HG03469 (cell line): Measurements from ENCODE around the gene CHSY3.

Experiments used
- ATAC-seq: cut with Tn5 transposase; IDR thresholded peaks from one replicate; pipeline ENCODE4 v1.9.1; 2021; ENCODE audit warnings: mild to moderate bottlenecking, moderate library complexity, moderate number of reproducible peaks; ENCODE audit not compliant: unreplicated experiment

The CHSY3 gene

DNA sequence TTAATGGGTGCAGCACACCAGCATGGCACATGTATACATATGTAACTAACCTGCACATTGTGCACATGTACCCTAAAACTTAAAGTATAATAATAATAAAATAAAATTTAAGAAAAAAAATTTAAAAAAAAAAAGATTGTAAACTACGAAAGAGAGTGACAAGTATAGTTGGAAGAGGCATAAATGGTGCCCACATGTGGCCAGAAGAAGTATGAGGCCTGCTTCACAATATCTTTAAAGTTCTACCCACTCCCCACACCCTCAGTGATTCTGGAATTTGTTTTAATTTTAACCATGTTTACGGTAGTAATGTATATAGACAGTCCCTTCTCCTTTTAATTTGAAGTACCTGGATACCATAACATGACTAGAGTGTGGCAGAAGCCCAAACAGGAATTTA is 172.7 kb downstream of the CHSY3 start:
- ATAC-seq, result no peak

DNA sequence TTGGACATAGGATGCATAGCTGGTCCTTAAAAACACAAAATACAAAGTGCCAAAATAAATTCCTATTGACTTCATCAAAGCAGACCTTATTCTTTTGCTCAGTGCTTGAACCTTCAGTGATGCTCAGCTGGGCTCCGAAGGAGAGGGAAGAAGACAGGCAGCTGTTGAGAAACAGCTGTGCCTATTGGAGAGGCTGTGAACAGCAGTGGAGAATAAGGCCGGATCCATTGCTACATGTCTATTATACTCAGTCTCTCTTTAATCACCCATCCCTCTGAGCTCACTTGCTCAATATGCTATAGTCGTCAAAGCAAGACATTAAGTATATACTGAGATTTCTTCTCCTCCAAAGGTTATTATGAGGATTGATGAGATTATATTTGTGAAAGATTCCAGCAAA is 174.4 kb downstream of the CHSY3 start:
- ATAC-seq, result no peak

- ATAC-seq, result no peak
Measured at GRCh38 chr5:130090569-130091270, 186.5 kb downstream of the CHSY3 start.

GRCh38 chr5:130092991-130093390 is 188.7 kb downstream of the CHSY3 start:
- ATAC-seq, result no peak

GRCh38 chr5:130096483-130096882 is 192.2 kb downstream of the CHSY3 start:
- ATAC-seq, result no peak

GRCh38 chr5:130099008-130099407 is 194.7 kb downstream of the CHSY3 start:
- no peak for ATAC-seq

DNA sequence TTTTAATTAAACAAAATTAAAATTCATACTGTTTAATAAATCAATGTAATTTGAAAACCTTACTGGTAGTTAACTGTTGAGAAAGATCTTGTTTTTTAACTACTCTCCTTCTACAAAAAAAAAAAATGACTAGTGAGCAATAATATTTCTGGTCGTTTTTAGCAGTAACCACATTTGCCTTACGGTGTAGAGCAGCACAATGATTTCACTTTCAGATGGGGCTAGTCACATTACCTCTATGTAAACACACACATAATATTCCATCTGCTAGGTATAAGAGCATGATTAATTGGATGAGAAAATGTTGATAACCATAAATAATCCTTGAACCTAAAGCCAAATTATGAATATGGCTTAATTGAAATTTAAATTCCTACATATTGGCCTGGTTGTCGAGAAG is 198.1 kb downstream of the CHSY3 start:
- peak; percentile 84 for ATAC-seq

DNA sequence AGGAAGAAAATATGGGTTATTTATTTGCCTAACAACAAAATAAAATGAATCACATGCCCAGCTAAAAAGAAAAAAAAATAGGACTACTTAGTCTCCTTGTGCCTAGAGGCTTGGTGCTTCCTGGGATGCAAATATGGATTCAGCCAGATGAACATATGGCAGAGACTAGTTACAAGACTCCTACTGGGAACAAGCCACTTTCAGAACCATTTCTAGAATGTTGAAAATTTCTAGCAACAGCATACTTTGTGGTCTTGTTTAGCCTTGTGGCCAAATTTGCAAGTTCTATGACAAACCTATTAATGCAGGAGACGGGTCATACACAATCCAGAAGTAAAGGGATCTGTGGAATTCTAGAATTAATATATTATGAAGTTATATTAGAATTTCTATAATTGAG is 198.7 kb downstream of the CHSY3 start:
- no peak for ATAC-seq

DNA sequence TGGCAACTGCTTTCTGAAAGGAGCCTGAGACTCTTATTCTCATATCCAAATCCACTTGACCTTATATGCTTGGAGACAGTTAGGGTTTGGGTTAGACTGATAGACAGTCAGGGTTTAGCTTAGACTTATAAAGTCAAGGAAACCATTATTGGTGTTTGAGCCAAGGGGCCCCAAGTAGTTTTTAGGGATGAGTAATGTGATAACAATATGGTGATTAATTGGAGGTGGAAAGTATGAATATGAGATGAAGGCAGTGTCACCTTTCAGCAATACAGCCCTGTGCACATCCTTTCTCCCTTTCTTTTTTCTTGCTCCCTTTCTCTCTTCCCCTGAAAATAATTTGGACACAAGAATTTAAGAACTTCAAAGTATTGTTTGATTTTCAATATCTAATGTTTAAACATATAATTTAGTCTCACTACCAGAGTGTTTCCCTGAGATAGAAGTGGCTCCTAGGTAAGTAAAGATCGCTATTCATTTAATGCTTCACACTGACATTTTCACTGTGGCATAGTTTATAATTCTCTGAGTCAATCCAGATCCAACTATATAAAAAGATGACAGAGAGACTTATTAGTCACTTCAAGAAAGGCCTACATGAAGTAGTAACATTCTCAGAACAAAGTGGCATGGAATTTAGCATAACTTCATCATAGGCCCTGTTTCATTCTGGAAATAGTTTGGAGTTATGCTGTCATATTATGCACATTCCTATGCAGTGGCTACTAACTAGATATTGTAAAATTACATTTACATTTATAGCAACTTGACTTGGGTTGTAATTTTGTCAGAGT is 200.8 kb downstream of the CHSY3 start:
- no peak for ATAC-seq

DNA sequence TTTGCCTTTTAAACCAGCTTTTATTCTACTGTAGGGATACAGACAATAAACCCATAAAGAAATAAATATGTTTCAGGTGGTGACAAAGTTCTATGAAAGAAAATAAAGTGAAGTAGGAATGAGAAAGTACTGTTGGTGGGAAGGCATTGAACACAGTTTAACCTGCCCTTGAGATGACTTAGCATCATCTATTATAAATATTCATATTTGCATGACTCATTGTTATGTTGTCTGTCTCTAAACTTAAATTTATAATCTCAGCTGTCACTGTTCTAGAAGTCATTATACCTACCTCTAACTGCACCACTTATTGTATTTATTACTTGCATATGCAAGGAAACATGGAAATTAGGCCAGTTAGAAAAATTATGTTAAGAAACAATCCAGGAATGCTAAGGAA is 202.2 kb downstream of the CHSY3 start:
- no peak for ATAC-seq

DNA sequence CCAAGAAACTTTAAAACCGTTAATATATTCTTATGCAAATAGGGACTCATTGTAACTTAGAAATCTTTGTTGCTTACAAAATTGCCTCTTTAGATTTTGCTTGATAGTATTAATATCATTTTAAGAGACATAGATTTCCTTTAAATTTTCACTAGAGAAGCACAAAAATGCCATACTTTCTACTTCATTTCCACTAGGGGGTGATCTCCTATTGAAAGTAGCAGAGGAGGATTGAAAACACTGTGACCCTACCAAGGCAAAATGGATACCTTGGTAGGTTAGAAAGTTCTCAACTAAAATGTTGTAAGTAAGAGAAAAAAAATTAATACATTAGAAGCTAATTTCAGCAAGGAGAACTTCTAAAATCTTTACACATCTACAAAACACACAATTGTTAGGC is 204.9 kb downstream of the CHSY3 start:
- ATAC-seq, result peak; percentile 70

DNA sequence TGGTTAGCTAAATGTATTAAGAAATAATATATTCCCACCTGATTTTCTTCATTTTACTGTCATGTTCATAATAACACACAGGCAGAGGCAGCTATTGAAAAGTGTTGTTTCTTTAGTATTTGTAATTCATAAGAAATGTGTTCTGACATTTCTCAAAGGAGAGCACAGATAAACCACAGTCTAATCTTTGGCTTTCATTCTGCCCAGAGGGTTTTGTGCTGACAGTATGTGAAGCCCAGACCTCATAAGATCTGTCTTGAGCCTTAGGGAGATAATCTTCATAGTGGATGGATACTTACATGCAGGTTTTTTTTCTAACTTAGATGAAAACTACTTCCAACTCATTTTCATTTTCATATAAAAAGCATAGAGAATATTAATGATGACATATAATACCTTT is 206.1 kb downstream of the CHSY3 start:
- ATAC-seq, result no peak

DNA sequence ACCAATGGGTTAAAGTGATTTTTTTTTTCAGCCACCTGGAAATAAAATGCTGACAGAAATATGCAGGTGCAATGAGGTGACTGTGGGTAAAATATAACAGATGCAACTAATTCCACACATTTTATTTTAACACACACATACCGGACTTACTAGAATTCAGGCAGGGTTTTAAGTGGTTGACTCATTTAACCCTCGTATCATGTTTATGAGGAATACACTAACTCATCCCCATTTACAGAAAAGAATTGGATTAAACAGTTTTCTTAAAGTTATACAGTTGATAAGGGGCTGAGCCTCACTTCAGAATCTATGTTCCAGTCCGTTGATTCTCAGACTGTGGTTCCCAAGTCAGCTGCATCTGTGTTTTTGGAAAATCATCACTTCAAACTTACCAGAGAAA is 207.5 kb downstream of the CHSY3 start:
- no peak for ATAC-seq

DNA sequence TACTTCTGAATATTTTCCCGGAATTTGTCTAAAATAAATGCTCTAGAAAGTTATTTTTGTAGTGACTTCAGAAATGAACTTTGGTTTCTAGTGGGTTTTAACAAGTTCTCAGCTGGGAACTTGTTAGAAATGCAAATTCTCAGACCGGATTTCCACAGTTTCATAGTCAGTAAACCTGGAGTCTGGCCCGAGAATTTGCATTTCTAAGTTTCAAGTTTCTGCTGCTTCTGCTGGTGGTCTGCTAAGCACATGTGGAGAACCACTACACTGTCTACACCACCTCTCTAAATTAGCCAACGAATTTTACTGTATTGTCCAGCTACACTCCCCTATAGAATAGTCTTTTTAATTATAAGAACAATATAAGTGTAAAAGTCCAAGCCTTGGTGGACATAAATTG is 208.0 kb downstream of the CHSY3 start:
- peak; percentile 84 for ATAC-seq

DNA sequence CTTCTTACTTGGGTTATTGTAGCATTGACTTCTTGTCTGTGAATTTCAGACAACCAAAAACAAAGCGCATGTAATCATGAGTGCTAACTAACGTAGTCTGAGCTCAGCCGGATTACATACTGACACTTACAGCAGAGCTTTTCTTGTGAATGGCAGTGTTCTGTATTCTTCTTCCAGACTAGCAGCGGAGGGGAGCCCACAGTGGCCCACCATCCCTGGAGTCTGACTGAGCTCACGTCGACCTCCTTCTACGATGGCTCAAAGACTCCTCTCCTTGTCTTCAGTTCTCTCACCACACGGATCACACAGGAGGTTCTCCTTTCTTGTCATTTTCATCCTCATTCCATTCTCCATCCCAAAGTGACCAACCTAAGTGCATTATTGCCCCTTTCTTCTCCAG is 211.4 kb downstream of the CHSY3 start:
- ATAC-seq, result no peak

- ATAC-seq, result no peak
Measured at GRCh38 chr5:130116462-130116861, 212.2 kb downstream of the CHSY3 start.

GRCh38 chr5:130116972-130117371 is 212.7 kb downstream of the CHSY3 start:
- ATAC-seq, result no peak

DNA sequence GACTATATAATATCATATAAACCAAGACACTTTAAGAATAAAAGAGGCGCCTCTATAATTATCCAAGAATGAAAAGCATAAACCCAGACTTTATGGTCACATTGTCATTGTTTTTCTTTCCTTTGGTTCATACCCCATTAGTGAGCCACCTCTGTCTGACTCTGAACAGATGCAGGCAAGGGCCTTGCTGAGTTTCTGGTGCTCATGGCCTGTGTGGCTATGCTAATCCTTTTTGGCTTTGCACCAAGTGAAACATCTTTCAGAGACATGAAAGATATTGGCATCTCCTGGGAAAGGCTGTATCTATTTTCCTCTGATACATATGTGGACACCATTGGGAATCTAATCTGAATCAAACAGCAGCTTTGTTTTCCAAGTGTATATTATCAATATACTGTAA is 222.5 kb downstream of the CHSY3 start:
- no peak for ATAC-seq

GRCh38 chr5:130135506-130135905 is 231.2 kb downstream of the CHSY3 start:
- ATAC-seq, result no peak

GRCh38 chr5:130136300-130136699 is 232.0 kb downstream of the CHSY3 start:
- no peak for ATAC-seq

DNA sequence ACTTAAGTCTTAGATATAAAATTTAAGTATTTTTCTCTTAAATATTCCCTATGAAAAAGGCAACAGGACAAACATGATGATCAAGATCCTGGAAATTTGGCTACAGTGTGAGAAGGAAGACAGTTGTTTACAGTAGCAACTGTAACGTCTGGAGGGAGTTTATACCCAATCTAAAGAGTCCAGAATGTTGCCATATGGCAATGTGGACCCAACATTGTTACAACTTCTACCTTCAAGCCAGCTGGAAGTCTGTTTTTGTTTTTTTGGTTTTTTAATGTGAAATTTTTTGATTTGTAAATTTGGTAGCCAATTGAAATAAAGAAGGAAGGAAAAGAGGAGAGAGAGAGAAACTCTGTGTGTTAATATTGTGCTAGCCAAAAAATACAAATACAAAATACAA is 233.4 kb downstream of the CHSY3 start:
- ATAC-seq, result no peak

DNA sequence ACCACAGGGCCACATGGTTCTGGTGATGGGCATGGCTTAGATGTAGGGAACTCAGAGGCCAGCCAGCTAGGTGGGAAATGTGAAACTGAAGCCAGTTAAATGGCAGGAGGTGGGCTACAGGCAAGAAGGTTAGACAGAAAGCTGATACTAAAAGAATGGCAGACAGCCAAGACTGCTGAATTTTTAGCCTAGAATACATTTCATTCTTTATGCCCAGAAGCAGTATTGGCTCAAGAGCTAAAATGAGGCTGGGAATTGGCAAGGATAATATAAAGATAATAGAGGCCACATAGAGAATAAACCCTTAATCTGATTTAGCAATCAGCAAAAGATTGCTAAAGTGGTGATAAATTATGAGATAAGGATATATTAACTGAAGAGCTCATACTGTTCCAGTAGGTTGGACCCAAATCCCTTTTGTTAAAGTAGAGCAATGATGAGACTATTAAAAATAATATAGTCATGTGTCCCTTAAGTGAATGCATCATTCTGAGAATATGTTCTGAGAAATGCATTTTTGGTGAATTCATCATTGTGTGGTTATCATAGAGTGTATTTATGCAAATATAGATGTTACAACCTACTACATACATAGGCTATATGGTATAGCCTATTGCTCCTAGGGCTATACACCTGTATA is 234.3 kb downstream of the CHSY3 start:
- ATAC-seq, result no peak
